HCT116 (cell line): ENCODE measurements around the gene TTC38. TPM values are rescaled to one million over a fixed set of nuclear protein-coding genes. Genes with fewer than 3 reads are reported as not detected.

ENCODE experiments used
- ATAC-seq: fragments of 200-7000 bp; cut with Tn5 transposase; 2 replicates; pipeline ENCODE4 v1.9.1; 2020; ENCODE audit warnings: mild to moderate bottlenecking, moderate library complexity
- BruUV-seq: library from RNA; stranded (reverse); fragments of 400-500 nt; replicated peaks from 2 replicates; lab custom pipeline; 2021; lab: Mats Ljungman, UMichigan
- CTCF ChIA-PET: fragments of 300-600 bp; sonication (Branson Sonifier 250); formaldehyde crosslinking; loops from one replicate; lab custom pipeline; 2021; ENCODE audit warnings: antibody characterized with exemption; lab: Charles Lee
- POLR2A ChIA-PET: fragments of 300-600, 350-600 bp; sonication (Branson Sonifier 250); formaldehyde crosslinking; loops from one replicate; lab custom pipeline; 2021; ENCODE audit warnings: antibody characterized with exemption; lab: Charles Lee
- RAD21 ChIA-PET, 2 experiments: fragments of 300-600 bp; sonication (Branson Sonifier 250); formaldehyde crosslinking; loops; one replicate each; lab custom pipeline; 2023; ENCODE audit warnings: low total read pairs in 2 of 2; ENCODE audit not compliant: uncharacterized antibody in 2 of 2, unreplicated experiment in 2 of 2, low non-redundant PET in 1 of 2; lab: Charles Lee
- DNase-seq: peaks from one replicate; pipeline ENCODE4 v3.0.0-alpha.2; 2010; ENCODE audit warnings: low read depth, low spot score
- H2AFZ ChIP-seq: fragments of 200-600 bp; shearing (Covaris generic), sonication (generic); 2 replicates; pipeline ENCODE4 v1.6.1; 2017; ENCODE audit warnings: low read depth, mixed run types, mixed read lengths, antibody characterized with exemption, low read length; ENCODE audit not compliant: poor library complexity, severe bottlenecking
- H3K27ac ChIP-seq: 2 replicates; pipeline ENCODE4 v1.5.1; 2012; ENCODE audit warnings: low read depth, low read length
- H3K27me3 ChIP-seq: fragments of 200-600 bp; sonication (generic); 2 replicates; pipeline ENCODE4 v1.6.1; 2016; ENCODE audit warnings: mixed run types, low read length, mixed read lengths; ENCODE audit not compliant: insufficient read depth
- H3K36me3 ChIP-seq, 2 experiments: fragments of 200-500 bp in 1 of 2; fragments of 200-600 bp in 1 of 2; sonication (Bioruptor generic) in 1 of 2; sonication (generic) in 1 of 2; 2 replicates each; pipeline versions ENCODE4 v1.5.1 to v1.6.1; 2014 to 2016; ENCODE audit warnings: low read length in 2 of 2, inconsistent platforms in 1 of 2, mixed read lengths in 1 of 2, mixed run types in 1 of 2; ENCODE audit not compliant: insufficient read depth in 2 of 2, control insufficient read depth in 1 of 2
- H3K4me1 ChIP-seq, 2 experiments: fragments of 200-600 bp in 1 of 2; sonication (generic) in 1 of 2; 2 replicates each; pipeline versions ENCODE4 v1.5.1 to v1.6.1; 2012 to 2017; ENCODE audit warnings: low read length in 2 of 2, inconsistent platforms in 1 of 2, mild to moderate bottlenecking in 1 of 2, mixed read lengths in 1 of 2, mixed run types in 1 of 2, moderate library complexity in 1 of 2; ENCODE audit not compliant: insufficient read depth in 2 of 2, control insufficient read depth in 1 of 2
- H3K4me2 ChIP-seq: fragments of 200-600 bp; sonication (generic); 2 replicates; pipeline ENCODE4 v1.6.1; 2017; ENCODE audit warnings: mixed run types, low read length, mixed read lengths
- H3K4me3 ChIP-seq, 2 experiments: fragments of 200-600 bp in 1 of 2; sonication (generic) in 1 of 2; replicated peaks in 1 of 2; 2 replicates each; pipeline ENCODE4 v1.5.1; 2011 to 2016; ENCODE audit warnings: low read length in 2 of 2, control low read depth in 1 of 2, low read depth in 1 of 2, mild to moderate bottlenecking in 1 of 2, mixed read lengths in 1 of 2, mixed run types in 1 of 2
- H3K79me2 ChIP-seq: fragments of 200-600 bp; sonication (generic); 2 replicates; pipeline ENCODE4 v1.6.1; 2017; ENCODE audit warnings: mild to moderate bottlenecking, mixed run types, low read length, moderate library complexity, mixed read lengths; ENCODE audit not compliant: insufficient read depth
- H3K9ac ChIP-seq: fragments of 200-600 bp; sonication (generic); 2 replicates; pipeline ENCODE4 v1.6.1; 2016; ENCODE audit warnings: low read length, mixed read lengths
- H3K9me2 ChIP-seq: fragments of 200-600 bp; sonication (generic), shearing (Covaris generic); 2 replicates; pipeline ENCODE4 v1.6.1; 2017; ENCODE audit warnings: mixed run types, mild to moderate bottlenecking, moderate library complexity; ENCODE audit not compliant: insufficient read depth
- H3K9me3 ChIP-seq, 2 experiments: fragments of 200-500 bp in 1 of 2; fragments of 200-600 bp in 1 of 2; sonication (Bioruptor generic) in 1 of 2; sonication (generic) in 1 of 2; 2 replicates each; pipeline ENCODE4 v1.6.1; 2014 to 2017; ENCODE audit warnings: low read length in 2 of 2, mixed read lengths in 2 of 2, inconsistent platforms in 1 of 2, low read depth in 1 of 2, mild to moderate bottlenecking in 1 of 2, mixed run types in 1 of 2, moderate library complexity in 1 of 2; ENCODE audit not compliant: control insufficient read depth in 1 of 2, insufficient read depth in 1 of 2
- H4K20me1 ChIP-seq: fragments of 200-600 bp; sonication (generic), shearing (Covaris generic); 2 replicates; pipeline ENCODE4 v1.6.1; 2017; ENCODE audit warnings: mixed run types, mild to moderate bottlenecking, moderate library complexity; ENCODE audit not compliant: insufficient read depth
- CBX3 ChIP-seq: IDR thresholded peaks from 2 replicates; pipeline ENCODE4 v1.6.1; 2012; ENCODE audit warnings: low read depth
- CEBPB ChIP-seq: IDR thresholded peaks from 2 replicates; pipeline ENCODE4 v1.6.1; 2012; ENCODE audit warnings: low read depth
- CTCF ChIP-seq, 3 experiments: fragments of 200-600 bp in 1 of 3; sonication (generic) in 1 of 3; IDR thresholded peaks in 2 of 3; conservative IDR thresholded peaks in 1 of 3; 2 replicates each; pipeline ENCODE4 v1.5.1; 2012 to 2017; ENCODE audit warnings: low read depth in 2 of 3, low read length in 2 of 3, antibody characterized with exemption in 1 of 3, borderline replicate concordance in 1 of 3, control low read depth in 1 of 3, mild to moderate bottlenecking in 1 of 3, mixed read lengths in 1 of 3, mixed run types in 1 of 3, moderate library complexity in 1 of 3; ENCODE audit not compliant: insufficient read depth in 1 of 3
- ELF1 ChIP-seq: IDR thresholded peaks from 2 replicates; pipeline ENCODE4 v1.6.1; 2012; ENCODE audit warnings: low read depth, borderline replicate concordance
- EZH2 ChIP-seq: fragments of 200-600 bp; sonication (generic); IDR thresholded peaks from 2 replicates; pipeline ENCODE4 v1.6.1; 2017; ENCODE audit warnings: antibody characterized with exemption, mixed run types
- EZH2phosphoT487 ChIP-seq: fragments of 200-600 bp; IDR thresholded peaks from 2 replicates; pipeline ENCODE4 v1.6.1; 2018; ENCODE audit warnings: antibody characterized with exemption, borderline replicate concordance
- FOSL1 ChIP-seq: IDR thresholded peaks from 2 replicates; pipeline ENCODE4 v1.6.1; 2012; ENCODE audit warnings: low read depth
- JUND ChIP-seq: IDR thresholded peaks from 2 replicates; pipeline ENCODE4 v1.6.1; 2012
- POLR2AphosphoS5 ChIP-seq: IDR thresholded peaks from 2 replicates; pipeline ENCODE4 v1.6.1; 2011; ENCODE audit warnings: mild to moderate bottlenecking, low read depth, low read length, moderate library complexity
- RAD21 ChIP-seq: IDR thresholded peaks from 2 replicates; pipeline ENCODE4 v1.6.1; 2012; ENCODE audit warnings: low read depth, mild to moderate bottlenecking
- REST ChIP-seq: IDR thresholded peaks from 2 replicates; pipeline ENCODE4 v1.6.1; 2012; ENCODE audit warnings: low read depth
- SIN3A ChIP-seq: IDR thresholded peaks from 2 replicates; pipeline ENCODE4 v1.6.1; 2012; ENCODE audit warnings: low read depth
- SP1 ChIP-seq: IDR thresholded peaks from 2 replicates; pipeline ENCODE4 v1.6.1; 2012; ENCODE audit warnings: low read depth
- ZNF274 ChIP-seq: fragments of 200-500 bp; sonication (Bioruptor generic); IDR thresholded peaks from 2 replicates; pipeline ENCODE4 v1.6.1; 2014; ENCODE audit warnings: mild to moderate bottlenecking, low read depth, low read length, inconsistent platforms
- intact Hi-C: fragments of 100-400 bp; cut with micrococcal nuclease; formaldehyde crosslinking; loops from 2 replicates; pipeline ENCODE4 v1.10.0; 2022
- total RNA-seq: library from RNA; stranded (reverse); gene quantifications from one replicate; pipeline ENCODE4 v1.2.1, GENCODE V29; 2021; ENCODE audit not compliant: unreplicated experiment

The TTC38 gene
- total RNA-seq, 1 experiment from 2014 or later: 22.9 TPM

GRCh38 chr22:46315976-46316375 is 48.2 kb downstream of the TTC38 start (continued):
- TF ChIP-seq REST: no peak

GRCh38 chr22:46317646-46318045 is 49.8 kb downstream of the TTC38 start:
- intact Hi-C loops: no loop called here
- no peaks in the 10 kb centered on the region for H4K20me1 ChIP-seq
- no peak for ATAC-seq
- peaks cover 41% of the 10 kb centered on the region in 2 experiments for H3K36me3 ChIP-seq
- H3K4me3 ChIP-seq: no peak overlapping the region
- ChIA-PET POLR2A (no interaction called here), CTCF (no interaction called here), RAD21 (no interaction called here)
- H3K27me3 ChIP-seq: no peaks in the 10 kb centered on the region
- no peak overlapping the region for H3K4me2 ChIP-seq
- H3K9me2 ChIP-seq: no peaks in the 10 kb centered on the region
- no peak overlapping the region for H2AFZ ChIP-seq
- H3K79me2 ChIP-seq: peaks cover 30% of the 10 kb centered on the region; the same call in 1 of the 2 replicates
- H3K4me1 ChIP-seq: no peaks in the 10 kb centered on the region
- BruUV-seq: TSS peak; percentile 13
- no peak overlapping the region for H3K9ac ChIP-seq
- TF ChIP-seq JUND (no peak), EZH2phosphoT487 (no peak), SP1 (no peak), CTCF (IDR thresholded peaks at IDR 0.05 in 2 of 3, conservative IDR thresholded peaks at IDR 0.05 in 1 of 3; ENCODE audit: borderline replicate concordance in 1 of 3, insufficient read depth in 1 of 3, low read depth in 2 of 3, low read length in 2 of 3) (no peak), SIN3A (no peak), CEBPB (no peak), ELF1 (no peak), FOSL1 (no peak), REST (no peak), EZH2 (no peak), CBX3 (no peak), ZNF274 (no peak), RAD21 (no peak), POLR2AphosphoS5 (no peak)
- DNase-seq: no peak
- H3K27ac ChIP-seq: no peak overlapping the region
- H3K9me3 ChIP-seq: no peaks in the 10 kb centered on the region
